HG03097 (cell line): ENCODE measurements around the gene OR5A2.
"Not testable (repeated sequence)": the region's sequence is repeated elsewhere in the genome, so short reads cannot be mapped to it uniquely, and the experiment has no call there.

Source experiments
- ATAC-seq: cut with Tn5 transposase; IDR thresholded peaks from one replicate; pipeline ENCODE4 v1.9.1; 2021; ENCODE audit not compliant: unreplicated experiment, low FRiP score

The OR5A2 gene

GRCh38 chr11:59400461-59401261 lies 25.6 kb downstream of the OR5A2 start:
- ATAC-seq, result no peak

GRCh38 chr11:59394186-59394585 lies 32.0 kb downstream of the OR5A2 start:
- no peak for ATAC-seq

- ATAC-seq, result peak; percentile 95
These were observed 45.8 kb downstream of the OR5A2 start for GRCh38 chr11:59380263-59381059.

DNA sequence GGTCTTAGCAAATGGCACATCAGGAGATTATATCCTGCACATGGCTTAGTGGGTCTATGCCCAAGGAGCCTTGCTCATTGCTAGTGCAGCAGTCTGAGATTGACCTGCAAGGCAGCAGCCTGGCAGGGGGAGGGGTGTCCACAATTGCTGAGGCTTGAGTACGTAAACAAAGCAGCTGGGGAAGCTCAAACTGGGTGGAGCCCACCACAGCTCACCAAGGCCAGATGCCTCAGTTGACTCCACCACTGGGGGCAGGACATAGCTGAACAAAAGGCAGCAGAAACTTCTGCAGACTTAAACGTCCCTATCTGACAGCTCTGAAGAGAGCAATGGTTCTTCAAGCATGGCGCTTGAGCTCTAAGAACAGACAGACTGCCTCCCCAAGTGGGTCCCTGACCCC lies 53.9 kb downstream of the OR5A2 start:
- ATAC-seq, result not testable (repeated sequence)

GRCh38 chr11:59368238-59369022 lies 57.8 kb downstream of the OR5A2 start:
- ATAC-seq, result no peak
